ENCODE data around the gene ZNF626.
"Not testable (repeated sequence)": the region's sequence is repeated elsewhere in the genome, so short reads cannot be mapped to it uniquely, and the experiment has no call there.

Gene ZNF626

GRCh38 chr19:20661150-20661819 is at the start of gene ZNF626:
Gene ZNF626 (minus strand): TSS chr19:20661571. CDS start chr19:20661446, 125 bp downstream.
- H3K4me3 ChIP-seq (ENCODE audit: low read depth, low read length) = peak within 1 kb of the TSS; percentile 54
- no peak for TF ChIP-seq CTCF (IDR thresholded peaks at IDR 0.05; ENCODE audit: borderline replicate concordance, insufficient read depth, low read depth, low read length)

GRCh38 chr19:20669263-20669662 is 7.9 kb upstream of the ZNF626 start:
- no peak for TF ChIP-seq CTCF (IDR thresholded peaks at IDR 0.05; ENCODE audit: borderline replicate concordance, insufficient read depth, low read depth, low read length)
- no peak overlapping the region for H3K4me3 ChIP-seq (ENCODE audit: low read depth, low read length)

GRCh38 chr19:20667281-20667680 is 5.9 kb upstream of the ZNF626 start:
- no peak overlapping the region for H3K4me3 ChIP-seq (ENCODE audit: low read depth, low read length)
- no peak for TF ChIP-seq CTCF (IDR thresholded peaks at IDR 0.05; ENCODE audit: borderline replicate concordance, insufficient read depth, low read depth, low read length)

- no peak for TF ChIP-seq CTCF (IDR thresholded peaks at IDR 0.05; ENCODE audit: borderline replicate concordance, insufficient read depth, low read depth, low read length)
- no peak overlapping the region for H3K4me3 ChIP-seq (ENCODE audit: low read depth, low read length)
Observed at GRCh38 chr19:20664901-20665781, 3.8 kb upstream of the ZNF626 start.

- not testable (repeated sequence) for H3K4me3 ChIP-seq (ENCODE audit: low read depth, low read length)
Observed at GRCh38 chr19:20664475-20664874, 3.1 kb upstream of the ZNF626 start.

GRCh38 chr19:20662421-20663105 is 1.2 kb upstream of the ZNF626 start:
- no peak overlapping the region for H3K4me3 ChIP-seq (ENCODE audit: low read depth, low read length)
- no peak for TF ChIP-seq CTCF (IDR thresholded peaks at IDR 0.05; ENCODE audit: borderline replicate concordance, insufficient read depth, low read depth, low read length)

GRCh38 chr19:20660473-20661140 is 764 bp downstream of the ZNF626 start:
- no peak for TF ChIP-seq CTCF (IDR thresholded peaks at IDR 0.05; ENCODE audit: borderline replicate concordance, insufficient read depth, low read depth, low read length)
- peak overlapping the region; percentile 54 for H3K4me3 ChIP-seq (ENCODE audit: low read depth, low read length)

Data from GM12875 (cell line).